Measurements from ENCODE around the gene CAB39. TPM values are rescaled to one million over a fixed set of nuclear protein-coding genes. Genes with fewer than 3 reads are reported as not detected.

CAB39 gene
- 55.5 and 61.4 TPM in 2 replicates for total RNA-seq

DNA sequence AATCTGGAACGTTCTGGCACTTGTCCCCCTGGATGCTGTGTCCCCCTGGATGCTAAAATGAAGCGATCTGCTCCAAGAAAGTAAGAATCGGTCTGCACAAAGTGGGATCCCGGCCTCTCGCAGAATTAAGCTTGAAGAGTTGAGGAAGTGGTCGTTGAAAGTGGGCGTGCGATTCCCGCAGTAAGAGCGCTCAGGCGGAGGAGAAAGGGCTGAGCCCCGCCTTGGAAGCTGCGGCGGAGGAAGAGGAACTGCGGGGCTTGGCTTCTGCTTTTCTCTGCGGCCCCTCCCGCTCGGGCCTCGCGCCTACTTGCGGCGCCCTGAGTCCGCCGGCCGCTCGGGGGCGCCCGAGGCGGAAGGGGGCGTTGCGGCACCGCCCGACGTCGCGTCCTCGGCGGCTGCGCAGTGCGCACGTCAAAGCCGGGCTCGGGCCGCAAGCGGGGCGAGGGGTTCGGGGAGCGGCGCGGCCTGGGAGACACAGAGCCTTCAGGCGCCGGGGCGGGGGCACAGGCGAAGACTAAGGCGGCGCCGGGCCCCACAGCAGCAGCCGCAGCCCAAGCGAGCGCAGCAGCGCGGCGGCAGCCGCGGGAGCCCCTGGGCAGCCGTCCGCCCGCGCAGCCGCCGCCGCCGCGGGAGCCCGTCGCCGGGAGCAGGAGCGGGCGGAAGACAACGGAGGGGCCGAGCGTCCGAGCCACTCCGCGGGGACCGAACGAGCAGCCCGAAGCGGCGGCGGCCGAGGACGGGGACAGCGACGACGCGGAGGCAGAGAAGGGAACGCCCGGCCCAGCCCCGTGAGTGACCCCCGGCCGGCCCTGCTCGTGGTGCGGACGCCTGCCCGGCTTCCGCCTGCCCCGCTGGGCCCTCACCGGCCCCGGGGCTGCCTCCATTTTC is at the start of gene CAB39:
TSS of gene CAB39 (plus strand) at position 400 of the 888 bp plus-strand sequence. CDS start 47,160 bp downstream, outside the sequence.

DNA sequence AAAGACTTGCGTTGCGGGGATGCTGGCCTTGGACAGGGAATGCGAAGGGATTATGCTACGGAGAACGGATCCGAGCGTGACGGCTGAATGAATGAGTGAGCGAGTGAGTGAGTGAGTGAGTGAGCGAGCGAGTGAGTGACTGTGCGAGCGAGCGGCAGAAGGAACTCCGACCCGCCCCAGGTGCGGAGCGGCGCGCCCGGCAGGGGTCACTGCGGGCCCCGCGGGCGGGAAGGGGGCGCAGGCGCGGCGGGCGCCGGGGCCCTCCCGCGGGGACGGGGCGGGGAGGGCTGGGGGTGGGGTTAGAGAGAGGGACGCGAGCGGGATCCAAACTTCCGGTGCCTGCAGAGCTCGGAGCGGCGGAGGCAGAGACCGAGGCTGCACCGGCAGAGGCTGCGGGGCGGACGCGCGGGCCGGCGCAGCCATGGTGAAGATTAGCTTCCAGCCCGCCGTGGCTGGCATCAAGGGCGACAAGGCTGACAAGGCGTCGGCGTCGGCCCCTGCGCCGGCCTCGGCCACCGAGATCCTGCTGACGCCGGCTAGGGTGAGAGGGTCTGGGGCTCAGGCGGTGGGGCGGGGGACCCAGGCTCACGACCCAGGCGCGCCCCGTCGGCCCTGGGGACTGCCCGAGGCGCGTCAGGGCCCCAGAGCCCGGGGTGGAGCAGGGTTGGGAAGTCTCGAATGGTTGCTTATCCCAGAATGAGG is 152.1 kb downstream of the CAB39 start, which contains the start of gene ITM2C:
TSS of gene ITM2C (plus strand) at position 338 of the 702 bp plus-strand sequence. CDS start at position 422, 84 bp downstream.

Other genes starting within 250 kb of the CAB39 start
- gene ITM2C, start 152.1 kb downstream of the CAB39 start, total RNA-seq, result 18.6 and 43.6 TPM in 2 replicates
- not detected in 2 replicates for gene GPR55, start 212.4 kb downstream of the CAB39 start, total RNA-seq

Data from aortic smooth muscle cell (primary cell).